ENCODE results near the gene ECI1.

Gene ECI1

GRCh38 chr16:2226918-2227317 is 24.5 kb downstream of the ECI1 start:
- no peaks in the 10 kb centered on the region for H3K27me3 ChIP-seq (ENCODE audit: insufficient read depth, low read length)
- peaks cover 21% of the 10 kb centered on the region for H3K4me1 ChIP-seq (ENCODE audit: insufficient read depth, low read length, severe bottlenecking)
- H3K27ac ChIP-seq (ENCODE audit: low read depth, low read length, poor library complexity, severe bottlenecking): no peak overlapping the region
- no peaks in the 10 kb centered on the region for H4K20me1 ChIP-seq (ENCODE audit: insufficient read depth, low read length)
- no peak overlapping the region for H3K4me2 ChIP-seq (ENCODE audit: low read length)
- peaks cover 18% of the 10 kb centered on the region for H3K79me2 ChIP-seq (ENCODE audit: insufficient read depth, low read length)
- H3K9ac ChIP-seq (ENCODE audit: low read length): no peak overlapping the region
- H3K36me3 ChIP-seq (ENCODE audit: insufficient read depth, low read length): peaks cover 38% of the 10 kb centered on the region
- H3K9me3 ChIP-seq (ENCODE audit: low read length): no peaks in the 10 kb centered on the region
- no peak for TF ChIP-seq EZH2 (IDR thresholded peaks at IDR 0.05; ENCODE audit: borderline replicate concordance, low read length)
- TF ChIP-seq, protein P1, sequence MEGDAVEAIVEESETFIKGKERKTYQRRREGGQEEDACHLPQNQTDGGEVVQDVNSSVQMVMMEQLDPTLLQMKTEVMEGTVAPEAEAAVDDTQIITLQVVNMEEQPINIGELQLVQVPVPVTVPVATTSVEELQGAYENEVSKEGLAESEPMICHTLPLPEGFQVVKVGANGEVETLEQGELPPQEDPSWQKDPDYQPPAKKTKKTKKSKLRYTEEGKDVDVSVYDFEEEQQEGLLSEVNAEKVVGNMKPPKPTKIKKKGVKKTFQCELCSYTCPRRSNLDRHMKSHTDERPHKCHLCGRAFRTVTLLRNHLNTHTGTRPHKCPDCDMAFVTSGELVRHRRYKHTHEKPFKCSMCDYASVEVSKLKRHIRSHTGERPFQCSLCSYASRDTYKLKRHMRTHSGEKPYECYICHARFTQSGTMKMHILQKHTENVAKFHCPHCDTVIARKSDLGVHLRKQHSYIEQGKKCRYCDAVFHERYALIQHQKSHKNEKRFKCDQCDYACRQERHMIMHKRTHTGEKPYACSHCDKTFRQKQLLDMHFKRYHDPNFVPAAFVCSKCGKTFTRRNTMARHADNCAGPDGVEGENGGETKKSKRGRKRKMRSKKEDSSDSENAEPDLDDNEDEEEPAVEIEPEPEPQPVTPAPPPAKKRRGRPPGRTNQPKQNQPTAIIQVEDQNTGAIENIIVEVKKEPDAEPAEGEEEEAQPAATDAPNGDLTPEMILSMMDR (IDR thresholded peaks at IDR 0.05; ENCODE audit: low read length): no peak
- H3F3A ChIP-seq (ENCODE audit: insufficient read depth, low read length): no peaks in the 10 kb centered on the region
- no peaks in the 10 kb centered on the region for H3K9me2 ChIP-seq (ENCODE audit: low read depth, low read length)
- no peak overlapping the region for H3K4me3 ChIP-seq (ENCODE audit: low read depth, low read length, poor library complexity, severe bottlenecking)
- no peak overlapping the region for H2AFZ ChIP-seq (ENCODE audit: low read length)

DNA sequence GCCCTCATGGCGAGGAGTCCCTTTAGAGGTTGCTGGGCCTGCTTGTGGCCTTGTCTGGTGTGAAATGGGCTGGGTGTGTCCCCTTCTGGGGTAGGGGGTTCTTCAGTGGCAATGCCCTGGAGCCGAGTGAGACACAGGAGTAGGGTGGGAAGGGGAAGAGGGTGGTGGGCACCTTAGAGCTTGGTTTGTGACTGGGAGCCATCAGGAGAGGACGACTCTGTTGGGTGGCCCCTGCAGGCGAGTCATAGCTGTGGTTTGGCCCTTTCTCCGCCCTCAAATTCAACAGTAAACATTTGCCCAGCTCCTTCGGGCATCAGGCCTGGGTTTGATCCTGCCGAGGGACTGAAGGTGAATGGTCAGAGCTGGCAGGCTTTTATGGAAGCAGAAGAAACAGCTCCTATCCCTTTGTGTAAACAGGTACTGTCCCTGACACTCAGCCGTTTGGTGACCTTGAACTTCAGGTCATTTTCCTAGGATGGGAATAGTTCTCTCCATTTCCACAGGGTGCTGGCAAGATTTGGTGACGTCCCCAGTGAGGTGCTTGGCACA is 25.1 kb downstream of the ECI1 start:
- TF ChIP-seq EZH2 (IDR thresholded peaks at IDR 0.05; ENCODE audit: borderline replicate concordance, low read length): no peak
- TF ChIP-seq, protein P1 (IDR thresholded peaks at IDR 0.05; ENCODE audit: low read length): no peak
- H3K4me3 ChIP-seq (ENCODE audit: low read depth, low read length, poor library complexity, severe bottlenecking): no peak overlapping the region
- peaks cover 21% of the 10 kb centered on the region for H3K4me1 ChIP-seq (ENCODE audit: insufficient read depth, low read length, severe bottlenecking)
- H3K36me3 ChIP-seq (ENCODE audit: insufficient read depth, low read length): peaks cover 32% of the 10 kb centered on the region
- peaks cover 18% of the 10 kb centered on the region for H3K79me2 ChIP-seq (ENCODE audit: insufficient read depth, low read length)
- no peaks in the 10 kb centered on the region for H4K20me1 ChIP-seq (ENCODE audit: insufficient read depth, low read length)
- H3K9me2 ChIP-seq (ENCODE audit: low read depth, low read length): no peaks in the 10 kb centered on the region
- peak overlapping the region; percentile 16; the same call in 1 of the 2 replicates for H3K4me2 ChIP-seq (ENCODE audit: low read length)
- H3K9ac ChIP-seq (ENCODE audit: low read length): no peak overlapping the region; the same call in 1 of the 2 replicates
- H3K27ac ChIP-seq (ENCODE audit: low read depth, low read length, poor library complexity, severe bottlenecking): no peak overlapping the region
- H2AFZ ChIP-seq (ENCODE audit: low read length): no peak overlapping the region
- no peaks in the 10 kb centered on the region for H3K9me3 ChIP-seq (ENCODE audit: low read length)
- H3K27me3 ChIP-seq (ENCODE audit: insufficient read depth, low read length): no peaks in the 10 kb centered on the region
- H3F3A ChIP-seq (ENCODE audit: insufficient read depth, low read length): no peaks in the 10 kb centered on the region

- Histone ChIP-seq H4K20me1 (ENCODE audit: insufficient read depth, low read length) (no peaks in the 10 kb centered on the region), H3K4me3 (ENCODE audit: low read depth, low read length, poor library complexity, severe bottlenecking) (peak overlapping the region; percentile 96), H3K4me1 (ENCODE audit: insufficient read depth, low read length, severe bottlenecking) (peaks cover 21% of the 10 kb centered on the region), H3K27ac (ENCODE audit: low read depth, low read length, poor library complexity, severe bottlenecking) (peak overlapping the region; percentile 73), H3K4me2 (ENCODE audit: low read length) (peak overlapping the region; percentile 96), H3K9me2 (ENCODE audit: low read depth, low read length) (no peaks in the 10 kb centered on the region), H3K9me3 (ENCODE audit: low read length) (no peaks in the 10 kb centered on the region), H3K9ac (ENCODE audit: low read length) (peak overlapping the region; percentile 93), H2AFZ (ENCODE audit: low read length) (no peak overlapping the region), H3K79me2 (ENCODE audit: insufficient read depth, low read length) (peaks cover 18% of the 10 kb centered on the region), H3K36me3 (ENCODE audit: insufficient read depth, low read length) (peaks cover 13% of the 10 kb centered on the region; the same call in 1 of the 2 replicates), H3F3A (ENCODE audit: insufficient read depth, low read length) (no peaks in the 10 kb centered on the region), H3K27me3 (ENCODE audit: insufficient read depth, low read length) (no peaks in the 10 kb centered on the region)
- TF ChIP-seq, protein P1 (IDR thresholded peaks at IDR 0.05; ENCODE audit: low read length): no peak
- TF ChIP-seq EZH2 (IDR thresholded peaks at IDR 0.05; ENCODE audit: borderline replicate concordance, low read length): no peak
Observed at GRCh38 chr16:2223942-2224486, 27.4 kb downstream of the ECI1 start.
